ENCODE results near the gene SLAMF7.
A peak's percentile ranks its signal among the peaks of the same experiment; 100 is the strongest.
"Not testable (repeated sequence)": the region's sequence is repeated elsewhere in the genome, so short reads cannot be mapped to it uniquely, and the experiment has no call there.

SLAMF7 gene, protein sequence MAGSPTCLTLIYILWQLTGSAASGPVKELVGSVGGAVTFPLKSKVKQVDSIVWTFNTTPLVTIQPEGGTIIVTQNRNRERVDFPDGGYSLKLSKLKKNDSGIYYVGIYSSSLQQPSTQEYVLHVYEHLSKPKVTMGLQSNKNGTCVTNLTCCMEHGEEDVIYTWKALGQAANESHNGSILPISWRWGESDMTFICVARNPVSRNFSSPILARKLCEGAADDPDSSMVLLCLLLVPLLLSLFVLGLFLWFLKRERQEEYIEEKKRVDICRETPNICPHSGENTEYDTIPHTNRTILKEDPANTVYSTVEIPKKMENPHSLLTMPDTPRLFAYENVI

DNA sequence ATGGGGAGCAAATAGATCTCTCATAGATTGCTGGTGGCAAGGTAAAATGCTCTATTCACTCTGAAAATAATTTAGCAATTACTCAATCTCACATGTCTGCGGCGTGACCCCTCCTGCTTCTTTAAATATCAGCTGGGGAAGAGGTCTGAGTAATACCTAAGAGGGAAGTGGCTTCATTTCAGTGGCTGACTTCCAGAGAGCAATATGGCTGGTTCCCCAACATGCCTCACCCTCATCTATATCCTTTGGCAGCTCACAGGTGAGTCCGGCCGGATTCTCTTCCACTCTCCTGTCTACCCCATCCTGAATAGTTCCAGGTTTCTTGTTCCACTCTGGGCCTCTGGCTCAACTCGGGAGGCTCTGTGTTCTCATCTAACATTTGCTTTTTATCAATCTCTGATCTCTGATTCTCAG is at the start of gene SLAMF7:
Gene SLAMF7 (plus strand): TSS at position 150 of the 414 bp plus-strand sequence. CDS start 55 bp downstream, at position 205.
- no peak for DNase-seq (ENCODE audit: low read depth in 3 of 3)

DNA sequence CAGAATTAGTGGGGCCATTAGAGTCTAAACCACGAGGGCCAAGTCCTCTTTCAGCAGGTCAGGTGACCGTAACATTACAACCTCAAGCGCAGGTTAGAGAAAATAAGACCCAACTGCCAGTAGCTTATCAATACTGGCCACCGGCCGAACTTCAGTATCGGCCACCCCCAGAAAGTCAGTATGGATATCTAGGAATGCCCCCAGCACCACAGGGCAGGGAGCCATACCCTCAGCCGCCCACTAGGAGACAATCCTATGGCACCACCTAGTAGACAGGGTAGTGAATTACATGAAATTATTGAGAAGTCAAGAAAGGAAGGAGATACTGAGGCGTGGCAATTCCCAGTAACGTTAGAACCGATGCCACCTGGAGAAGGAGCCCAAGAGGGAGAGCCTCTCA is 46.7 kb upstream of the SLAMF7 start:
- not testable (repeated sequence) for DNase-seq (ENCODE audit: low read depth in 3 of 3)

DNA sequence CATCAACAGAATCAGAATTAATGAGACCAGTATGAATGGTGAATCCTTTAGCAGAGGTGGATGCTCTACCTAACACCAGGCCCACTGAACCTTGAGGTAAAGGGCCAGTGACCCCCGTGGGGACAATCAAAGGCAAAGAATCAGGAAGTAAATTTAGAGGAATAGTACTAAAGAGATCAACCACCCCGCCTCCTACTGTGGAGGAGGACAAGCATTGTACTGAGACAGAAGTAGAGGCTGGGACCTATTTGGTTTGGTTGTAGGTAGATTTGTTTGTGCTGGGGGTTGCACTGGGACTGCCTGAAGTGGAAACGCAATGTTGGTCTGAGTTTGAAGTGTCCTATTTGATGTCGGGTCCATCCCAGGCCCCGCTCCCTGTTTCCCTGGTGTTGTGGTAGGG is 36.9 kb upstream of the SLAMF7 start:
- no peak for DNase-seq (ENCODE audit: low read depth in 3 of 3)

DNA sequence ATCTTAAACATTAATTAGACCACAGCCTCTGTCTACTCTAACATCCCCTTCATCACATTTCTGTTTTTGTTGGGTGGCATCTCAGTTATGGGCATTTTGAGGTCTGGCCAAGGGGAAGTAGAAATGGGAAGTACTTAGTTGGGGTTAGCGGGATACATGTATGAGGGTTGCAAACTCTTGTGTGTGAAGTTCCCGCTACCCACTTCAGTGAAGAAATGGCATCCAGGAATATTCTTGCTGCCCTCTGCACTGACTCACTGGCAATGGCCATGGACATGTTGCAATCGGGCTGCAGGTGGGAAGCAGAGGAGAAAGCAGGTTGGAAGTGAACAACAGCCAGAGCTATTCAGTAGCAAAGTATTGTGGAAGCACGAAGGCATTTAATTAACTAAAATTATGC is 34.8 kb upstream of the SLAMF7 start:
- no peak for DNase-seq (ENCODE audit: low read depth in 3 of 3)

DNA sequence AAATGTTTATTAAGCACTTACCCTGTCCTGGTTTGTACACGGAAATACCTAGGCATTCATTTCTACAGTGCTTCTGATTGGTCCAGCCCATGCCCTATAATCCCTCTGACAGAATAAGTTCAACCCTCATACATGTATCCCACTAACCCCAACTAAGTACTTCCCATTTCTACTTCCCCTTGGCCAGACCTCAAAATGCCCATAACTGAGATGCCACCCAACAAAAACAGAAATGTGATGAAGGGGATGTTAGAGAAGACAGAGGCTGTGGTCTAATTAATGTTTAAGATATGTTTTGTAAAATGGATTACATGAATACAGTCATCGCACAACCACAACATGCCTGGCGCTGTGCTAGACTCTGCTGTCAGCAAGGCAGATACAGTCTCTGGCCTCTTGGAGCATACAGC is 33.8 kb upstream of the SLAMF7 start:
- not testable (repeated sequence) for DNase-seq (ENCODE audit: low read depth in 3 of 3)

DNA sequence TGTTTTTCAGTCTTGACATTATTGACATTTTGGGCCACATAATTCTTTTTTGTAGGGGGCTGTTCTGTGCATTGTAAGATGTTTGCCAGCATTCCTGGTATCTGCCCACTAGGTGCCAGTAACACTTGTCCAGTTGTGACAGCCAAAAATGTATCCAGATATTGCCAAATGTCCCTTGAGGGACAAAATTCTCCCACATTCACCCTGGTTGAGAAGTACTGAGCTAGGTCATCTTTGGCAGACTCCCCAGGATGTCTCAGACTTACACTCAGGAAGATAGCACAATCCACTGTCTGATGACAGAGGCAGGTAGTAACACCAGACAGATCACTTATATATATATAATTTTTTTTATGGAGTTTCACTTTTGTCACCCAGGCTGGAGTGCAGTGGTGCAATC is 33.3 kb upstream of the SLAMF7 start:
- DNase-seq (ENCODE audit: low read depth in 3 of 3): no peak

DNA sequence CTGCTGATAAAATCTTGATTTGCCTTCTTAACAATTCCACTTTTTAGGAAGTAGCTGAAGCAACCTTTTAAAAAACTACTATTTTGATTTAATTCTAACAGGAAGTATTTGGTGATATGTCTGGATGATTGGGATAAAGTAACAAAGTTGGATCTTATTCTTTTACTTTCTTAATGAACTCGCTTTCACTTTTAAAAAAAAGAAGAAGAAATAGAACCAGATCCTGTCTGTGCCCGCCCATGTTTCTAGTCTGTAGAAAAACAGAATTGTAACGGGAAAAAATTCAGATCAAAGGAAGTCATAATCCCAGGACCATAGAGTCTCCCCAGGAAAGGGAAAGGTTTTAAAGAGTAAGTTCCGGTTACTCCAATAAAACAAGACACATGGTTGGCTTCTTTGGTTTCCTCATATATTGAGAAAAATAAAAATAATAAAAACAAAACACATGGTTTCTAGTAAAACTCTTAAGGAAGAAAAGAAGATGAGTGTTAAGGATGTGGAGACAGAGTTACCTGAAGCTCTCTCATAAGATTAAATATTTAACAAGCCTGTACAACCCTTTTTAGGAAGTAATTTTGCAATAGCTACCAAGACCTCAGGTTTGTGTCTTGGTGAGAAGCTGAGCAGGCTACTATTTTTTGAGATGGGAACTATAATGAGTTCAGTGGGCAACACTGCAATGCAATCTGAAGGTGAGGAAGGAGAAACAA is 32.4 kb upstream of the SLAMF7 start:
- DNase-seq (ENCODE audit: low read depth in 3 of 3): no peak

DNA sequence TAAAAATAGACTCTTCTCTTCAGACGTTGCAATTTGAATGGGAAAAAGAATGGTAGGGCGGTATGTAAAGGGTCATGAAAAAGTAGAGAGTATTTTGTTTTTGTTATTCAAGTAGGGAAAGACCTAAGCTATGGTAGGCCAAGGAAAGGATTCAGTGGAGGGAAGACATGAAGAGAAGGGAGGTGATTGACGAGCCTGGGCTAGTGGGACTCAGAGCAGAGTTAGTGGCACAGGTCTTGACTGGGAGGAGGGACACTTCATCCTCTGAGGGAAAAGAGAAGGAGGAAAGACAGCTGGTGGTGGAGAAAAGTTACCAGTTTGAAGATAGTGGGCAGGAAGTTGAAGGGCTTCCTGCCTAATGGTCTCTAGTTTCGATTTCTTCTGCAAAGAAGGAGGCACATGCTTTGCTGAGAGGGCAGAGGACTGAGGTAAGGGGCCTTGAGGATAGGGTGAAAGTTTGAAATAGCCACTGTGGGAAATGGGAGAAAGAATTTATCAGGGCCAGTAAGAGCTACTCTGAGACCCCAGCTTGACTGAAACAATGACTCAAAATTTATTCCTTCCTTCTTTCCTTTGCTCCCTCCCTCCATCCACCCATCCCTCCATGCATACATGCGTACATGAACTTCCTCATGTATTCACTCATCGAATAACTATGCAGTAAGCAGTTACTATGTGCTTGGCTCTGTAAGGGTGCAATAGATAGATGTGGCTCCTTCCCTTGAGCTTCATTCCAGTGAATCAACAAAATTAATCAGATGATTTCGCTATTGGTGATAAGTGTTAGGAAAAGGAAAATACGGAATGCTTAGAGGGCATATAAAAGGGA is 31.6 kb upstream of the SLAMF7 start:
- no peak for DNase-seq (ENCODE audit: low read depth in 3 of 3)

DNA sequence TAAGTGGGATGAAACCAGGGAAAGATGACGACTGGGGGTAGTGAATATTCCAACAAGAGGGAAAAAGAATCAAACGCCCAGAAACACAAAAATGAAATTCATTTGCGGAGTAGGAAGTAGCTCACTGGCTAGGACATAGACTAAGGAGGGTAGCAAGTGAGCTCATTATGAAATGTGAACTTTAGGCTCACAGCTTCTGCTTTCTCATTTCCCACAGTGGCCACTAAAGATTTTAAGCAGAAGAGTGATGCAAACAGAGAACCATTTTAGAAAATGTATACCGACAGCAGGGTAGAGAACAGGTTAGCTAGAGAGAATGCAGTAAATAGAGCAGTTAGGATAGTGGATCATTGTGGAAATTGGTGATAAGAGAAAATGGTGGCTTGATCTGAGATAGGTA is 30.9 kb upstream of the SLAMF7 start:
- no peak for DNase-seq (ENCODE audit: low read depth in 3 of 3)

DNA sequence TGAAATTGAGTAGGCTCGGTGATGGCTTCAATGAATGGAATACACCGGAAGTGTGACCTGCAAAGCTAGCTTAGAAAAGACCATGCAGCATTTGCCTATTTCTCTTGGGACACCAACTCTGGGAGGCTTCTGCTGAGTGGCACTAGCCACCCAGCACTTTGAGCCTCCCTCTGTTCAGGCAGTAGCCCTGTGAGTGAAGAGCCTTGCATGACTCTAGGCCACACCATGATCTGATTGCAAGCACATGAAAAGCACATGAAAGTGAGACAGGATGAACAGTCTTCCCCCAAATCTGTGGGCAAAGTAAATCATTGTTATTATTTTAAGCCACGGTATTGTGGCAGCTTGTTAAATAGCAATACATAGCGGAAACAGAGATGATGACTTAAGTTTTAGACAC is 30.2 kb upstream of the SLAMF7 start:
- DNase-seq (ENCODE audit: low read depth in 3 of 3): no peak

DNA sequence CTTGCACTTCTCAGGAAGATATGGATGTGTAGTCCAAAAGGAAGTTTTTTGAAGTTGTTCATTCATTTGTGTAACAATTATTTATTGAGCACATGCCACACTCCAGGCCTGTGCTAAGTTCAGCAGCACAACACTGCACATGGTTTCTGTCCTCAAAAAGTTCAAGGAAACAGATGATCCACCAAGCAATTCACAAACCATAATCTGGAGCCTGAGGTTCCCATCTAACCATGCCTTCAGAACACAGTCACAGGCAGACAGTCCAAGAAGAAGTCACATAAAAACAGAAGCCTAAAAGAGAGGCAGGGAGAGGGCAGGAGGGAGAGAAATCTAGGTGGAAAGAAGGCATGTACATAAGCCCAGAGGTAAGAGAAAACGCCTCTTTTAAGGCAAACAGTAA is 29.3 kb upstream of the SLAMF7 start:
- DNase-seq (ENCODE audit: low read depth in 3 of 3): no peak

DNA sequence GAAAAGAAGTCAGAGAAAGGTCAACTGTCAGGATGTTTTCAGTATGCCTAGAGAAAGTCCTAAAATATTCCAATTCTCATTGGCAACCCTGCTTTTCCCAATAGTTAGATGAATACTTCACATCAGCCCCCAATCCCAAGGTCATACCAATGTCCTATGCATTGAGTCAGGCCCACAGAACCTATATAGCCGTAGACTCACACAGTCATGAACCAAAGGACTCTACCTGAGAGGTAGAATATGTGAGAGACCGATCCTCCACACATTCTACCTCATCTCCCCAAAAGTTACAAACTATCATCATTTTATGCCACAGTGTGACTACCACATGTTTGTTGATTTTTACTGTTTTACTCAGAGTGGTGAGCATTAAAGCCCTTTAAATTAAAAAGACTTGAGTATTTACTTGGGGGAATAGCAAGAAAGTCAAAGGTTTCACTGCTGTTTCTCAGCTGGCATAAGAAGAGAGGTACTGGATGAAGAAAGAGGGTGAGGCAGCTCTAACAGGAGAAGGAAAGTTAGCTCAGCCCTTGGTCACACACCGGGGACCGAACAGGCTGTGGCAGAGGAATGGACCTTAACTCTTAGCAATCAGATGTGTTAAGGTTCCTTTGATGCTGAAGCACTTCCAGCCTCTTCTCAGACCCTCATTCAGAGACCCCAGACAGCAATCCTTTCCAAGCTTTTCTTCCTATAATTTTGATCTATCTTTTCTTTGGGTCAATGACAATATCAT is 28.4 kb upstream of the SLAMF7 start:
- DNase-seq (ENCODE audit: low read depth in 3 of 3): no peak

DNA sequence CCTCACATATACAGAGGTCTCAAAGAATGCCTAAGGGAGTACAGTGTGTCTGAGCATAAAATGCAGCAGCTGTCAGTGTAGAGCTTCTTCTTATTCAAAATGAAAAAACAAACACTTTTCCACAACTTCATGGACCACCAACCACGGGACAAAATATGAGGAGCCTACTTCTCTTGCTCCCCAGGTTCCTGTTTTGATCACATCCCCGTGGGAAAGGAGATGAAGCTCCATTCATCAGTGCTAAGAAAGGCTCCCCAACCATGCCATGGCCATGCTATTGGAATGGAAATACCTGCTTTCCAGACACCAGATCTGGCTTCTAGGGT is 27.8 kb upstream of the SLAMF7 start:
- DNase-seq (ENCODE audit: low read depth in 3 of 3): no peak

DNA sequence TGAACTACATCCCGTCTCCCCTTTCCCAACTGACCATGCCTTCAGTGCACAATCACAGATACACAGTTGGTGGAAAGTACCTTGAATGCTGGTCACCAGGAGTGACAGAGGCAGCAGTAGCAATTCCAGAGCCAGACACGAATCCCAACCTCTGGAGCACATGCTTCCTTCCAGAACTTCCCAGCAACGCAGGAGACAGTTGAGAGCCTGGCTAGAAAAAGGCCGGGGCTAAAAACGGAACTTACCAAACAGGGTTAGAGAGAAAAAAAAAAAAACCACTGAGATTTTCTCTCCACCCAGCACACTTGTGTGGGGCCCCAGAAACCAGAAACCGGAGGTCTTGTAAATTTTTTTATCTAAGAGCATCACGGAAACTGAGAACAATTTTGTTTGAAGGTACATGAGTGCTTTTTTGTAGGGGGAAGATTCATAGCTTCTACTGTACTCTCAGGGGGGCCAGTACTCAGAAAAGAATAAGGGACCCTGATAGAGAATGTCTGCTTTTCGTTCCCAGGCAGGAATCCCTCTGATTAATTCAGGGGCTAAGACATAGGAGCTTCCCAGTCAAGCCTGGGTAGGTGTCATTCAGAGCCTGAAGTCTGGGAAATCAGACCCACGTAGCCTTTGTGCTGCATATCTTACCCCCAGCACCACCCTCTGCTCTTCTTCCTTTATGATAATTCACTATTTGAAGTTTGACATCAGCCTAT is 27.3 kb upstream of the SLAMF7 start, which contains the start of gene CD48:
Gene CD48 (minus strand): TSS at position 221 of the 710 bp plus-strand sequence. CDS start 59 bp downstream, at position 162.
- DNase-seq (ENCODE audit: low read depth in 3 of 3): peak in 2 of 3 experiments; percentile 32 to 40

DNA sequence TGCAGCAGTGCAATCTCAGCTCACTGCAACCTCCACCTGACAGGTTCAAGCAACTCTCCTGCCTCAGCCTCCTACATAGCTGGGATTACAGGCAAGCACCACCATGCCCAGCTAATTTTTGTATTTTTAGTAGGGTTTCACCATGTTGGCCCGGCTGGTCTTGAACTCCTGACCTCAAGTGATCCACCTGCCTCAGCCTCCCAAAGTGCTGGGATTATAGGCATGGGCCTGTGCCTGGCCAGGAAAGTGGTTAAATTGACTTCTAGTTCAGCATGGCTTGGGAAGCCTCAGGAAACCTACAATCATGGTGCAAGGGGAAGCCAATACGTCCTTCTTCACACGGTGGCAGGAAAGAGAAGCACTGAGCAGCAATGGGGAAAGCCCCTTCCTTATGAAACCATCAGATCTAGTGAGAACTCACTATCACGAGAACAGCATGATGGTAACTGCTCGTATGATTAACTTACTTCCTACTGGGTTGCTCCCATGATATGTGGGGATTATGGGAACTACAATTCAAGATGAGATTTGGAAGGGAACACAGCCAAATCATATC is 26.4 kb upstream of the SLAMF7 start:
- not testable (repeated sequence) for DNase-seq (ENCODE audit: low read depth in 3 of 3)

DNA sequence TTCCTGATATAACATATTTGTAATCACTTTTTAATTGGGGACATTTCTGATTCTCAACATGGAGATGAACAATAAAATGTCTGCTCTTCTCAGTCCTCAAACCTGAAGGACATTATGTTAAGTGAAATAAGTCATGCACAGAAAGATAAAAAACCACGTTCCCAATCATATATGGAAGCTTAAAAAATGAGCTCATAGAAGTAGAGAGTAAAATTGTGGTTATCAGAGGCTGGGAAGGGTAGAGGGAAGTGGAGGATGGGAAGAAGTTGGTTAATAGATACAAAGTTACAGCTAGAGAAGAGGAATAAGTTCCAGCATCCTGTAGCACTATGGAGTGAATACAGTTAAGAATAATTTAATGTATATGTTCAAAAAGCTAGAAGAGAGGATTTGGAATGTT is 25.9 kb upstream of the SLAMF7 start:
- DNase-seq (ENCODE audit: low read depth in 3 of 3): no peak

DNA sequence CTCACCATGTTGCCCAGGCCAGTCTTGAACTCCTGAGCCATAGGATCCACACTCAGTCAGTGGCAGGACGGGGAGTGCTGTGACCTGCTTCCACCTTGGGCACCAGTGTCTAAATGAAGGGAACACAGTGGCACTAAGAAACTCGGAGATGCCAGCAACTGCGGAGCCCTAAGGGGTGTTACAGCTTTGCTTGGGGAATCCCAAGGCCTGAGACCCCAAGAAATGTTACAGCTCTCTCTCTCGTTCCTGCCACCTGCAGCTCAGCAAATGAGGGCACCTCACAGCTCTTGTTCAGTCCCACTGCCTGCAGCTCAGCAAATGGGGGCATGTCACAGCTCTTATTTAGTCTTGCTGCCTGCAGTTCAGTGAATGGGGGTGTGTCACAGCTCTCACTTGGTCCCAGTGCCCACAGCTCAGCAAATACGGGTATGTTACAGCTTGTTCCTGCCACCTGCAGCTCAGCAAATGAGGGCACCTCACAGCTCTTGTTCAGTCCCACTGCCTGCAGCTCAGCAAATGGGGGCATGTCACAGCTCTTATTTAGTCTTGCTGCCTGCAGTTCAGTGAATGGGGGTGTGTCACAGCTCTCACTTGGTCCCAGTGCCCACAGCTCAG is 24.9 kb upstream of the SLAMF7 start:
- DNase-seq (ENCODE audit: low read depth in 3 of 3): not testable (repeated sequence)

DNA sequence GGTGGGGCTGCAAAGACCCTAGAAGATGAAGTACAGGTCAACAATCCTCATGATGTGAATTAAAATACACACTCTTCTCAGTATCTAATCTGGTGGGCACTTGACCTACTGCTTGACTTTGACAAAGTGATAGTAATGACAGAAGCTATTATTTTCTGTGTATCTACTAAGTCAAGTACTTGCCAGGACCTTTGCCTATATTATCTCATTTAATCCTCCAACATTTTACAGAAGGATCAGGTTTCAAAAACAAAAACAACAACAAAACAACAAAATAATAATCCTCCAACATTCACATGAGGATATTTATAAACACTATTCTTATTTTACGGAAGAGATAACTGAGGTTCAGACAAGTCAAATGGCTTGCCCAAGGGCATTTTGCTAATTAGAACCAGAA is 23.0 kb upstream of the SLAMF7 start:
- DNase-seq (ENCODE audit: low read depth in 3 of 3): no peak

DNA sequence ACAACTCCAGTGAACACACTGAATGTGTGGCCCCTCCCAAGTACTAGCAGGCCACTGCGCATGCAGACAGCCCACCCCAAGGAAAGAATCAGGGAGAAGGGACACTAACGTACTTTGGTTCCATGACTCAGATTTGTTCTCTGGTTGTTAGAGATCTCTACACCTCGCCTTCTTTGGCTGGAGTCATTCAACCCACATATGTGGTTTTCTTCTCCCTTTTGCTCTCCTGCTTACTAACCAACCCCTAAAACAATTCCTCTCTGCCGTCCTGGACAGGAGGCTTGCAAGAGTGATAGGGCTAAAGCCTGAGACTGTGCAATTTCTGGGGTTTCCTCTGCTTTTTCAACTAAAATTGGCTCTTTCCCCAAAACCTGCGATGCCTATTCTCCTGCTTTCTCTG is 21.7 kb upstream of the SLAMF7 start:
- DNase-seq (ENCODE audit: low read depth in 3 of 3): no peak

DNA sequence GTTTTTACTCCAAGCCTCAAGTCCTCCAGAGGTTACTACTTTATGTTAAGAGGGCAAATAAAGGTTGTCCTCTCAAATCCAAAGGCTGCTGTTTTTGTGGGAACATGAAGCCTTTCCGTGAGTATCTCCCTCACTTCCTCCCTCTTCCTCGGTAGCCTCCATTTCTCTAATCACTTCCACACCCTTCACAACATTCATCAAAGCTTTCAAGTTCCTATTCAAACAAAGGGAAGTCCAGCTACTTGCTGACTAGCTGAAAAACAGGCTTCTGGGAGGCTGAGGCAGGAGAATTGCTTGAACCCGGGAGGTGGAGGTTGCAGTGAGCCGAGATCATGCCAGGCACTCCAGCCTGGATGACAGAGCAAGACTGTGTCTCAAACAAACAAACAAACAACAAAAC is 20.8 kb upstream of the SLAMF7 start:
- DNase-seq (ENCODE audit: low read depth in 3 of 3): no peak

Data from stimulated activated CD4-positive, alpha-beta T cell treated with anti-CD3 and anti-CD28 coated beads, TNF-alpha, amount 100 ng/mL, for 24 hours (primary cell).